HEK293 (cell line): ENCODE measurements around the gene COX8A.
A peak's percentile ranks its signal among the peaks of the same experiment; 100 is the strongest.

ENCODE experiments used
- CTCF ChIA-PET: fragments of 350-600 bp; formaldehyde crosslinking; extraction: SDS; loops from one replicate; lab custom pipeline; 2021; ENCODE audit warnings: antibody characterized with exemption; lab: Yijun Ruan, JAX
- POLR2A ChIA-PET: fragments of 300-600 bp; formaldehyde crosslinking; extraction: SDS; loops from one replicate; lab custom pipeline; 2020; ENCODE audit warnings: antibody characterized with exemption, inconsistent platforms; lab: Yijun Ruan, JAX
- H3K27ac ChIP-seq: fragments of 200-500 bp; sonication (Bioruptor generic); 2 replicates; pipeline ENCODE4 v1.5.1; 2014; ENCODE audit warnings: low read depth, low read length, control low read depth, inconsistent platforms; ENCODE audit errors: extremely low read depth
- H3K36me3 ChIP-seq, 2 experiments: fragments of 200-500 bp in 1 of 2; sonication (Bioruptor generic) in 1 of 2; 1 replicate in 1 of 2; 2 replicates in 1 of 2; pipeline ENCODE4 v1.5.1; 2014 to 2017; ENCODE audit warnings: inconsistent platforms in 2 of 2, low read length in 2 of 2; ENCODE audit not compliant: control insufficient read depth in 2 of 2, insufficient read depth in 1 of 2
- H3K4me1 ChIP-seq: fragments of 200-500 bp; sonication (Bioruptor generic); 2 replicates; pipeline ENCODE4 v1.5.1; 2014; ENCODE audit warnings: mild to moderate bottlenecking, low read length, inconsistent platforms; ENCODE audit not compliant: control insufficient read depth, insufficient read depth
- H3K4me3 ChIP-seq: 2 replicates; pipeline ENCODE4 v1.5.1; 2011; ENCODE audit warnings: low read depth, mild to moderate bottlenecking, control low read depth, low read length, moderate library complexity
- H3K9me3 ChIP-seq: fragments of 200-500 bp; sonication (Bioruptor generic); 2 replicates; pipeline ENCODE4 v1.5.1; 2014; ENCODE audit warnings: low read depth, low read length, inconsistent platforms; ENCODE audit not compliant: control insufficient read depth, insufficient read depth
- GLIS1 ChIP-seq: fragments of 450-650 bp; formaldehyde crosslinking; IDR thresholded peaks from 2 replicates; pipeline ENCODE4 v1.5.1; 2016; ENCODE audit warnings: missing biosample characterization, missing genetic modification characterization
- GLIS2 ChIP-seq: fragments of 450-650 bp; formaldehyde crosslinking; IDR thresholded peaks from 2 replicates; pipeline ENCODE4 v1.5.1; 2016; ENCODE audit warnings: missing biosample characterization, missing genetic modification characterization
- PATZ1 ChIP-seq: fragments of 450-650 bp; formaldehyde crosslinking; IDR thresholded peaks from 2 replicates; pipeline ENCODE4 v1.5.1; 2016; ENCODE audit warnings: missing biosample characterization, missing genetic modification characterization
- REPIN1 ChIP-seq: fragments of 450-650 bp; formaldehyde crosslinking; IDR thresholded peaks from 2 replicates; pipeline ENCODE4 v1.5.1; 2017; ENCODE audit warnings: missing biosample characterization, missing genetic modification characterization, low read depth
- TCF7L2 ChIP-seq: IDR thresholded peaks from 2 replicates; pipeline ENCODE4 v1.6.1; 2011; ENCODE audit warnings: low read depth, mild to moderate bottlenecking, inconsistent platforms, low read length, moderate library complexity, borderline replicate concordance
- YY2 ChIP-seq: fragments of 450-650 bp; formaldehyde crosslinking; IDR thresholded peaks from 2 replicates; pipeline ENCODE4 v1.5.1; 2016; ENCODE audit warnings: missing biosample characterization, missing genetic modification characterization
- ZBTB6 ChIP-seq: fragments of 450-650 bp; formaldehyde crosslinking; IDR thresholded peaks from 2 replicates; pipeline ENCODE4 v1.5.1; 2017; ENCODE audit warnings: missing biosample characterization, missing genetic modification characterization
- ZEB2 ChIP-seq: fragments of 450-650 bp; formaldehyde crosslinking; IDR thresholded peaks from 2 replicates; pipeline ENCODE4 v1.5.1; 2016; ENCODE audit warnings: missing biosample characterization, missing genetic modification characterization
- ZIC2 ChIP-seq: fragments of 450-650 bp; formaldehyde crosslinking; IDR thresholded peaks from 2 replicates; pipeline ENCODE4 v1.5.1; 2016; ENCODE audit warnings: missing biosample characterization, missing genetic modification characterization
- ZNF248 ChIP-seq: fragments of 450-650 bp; formaldehyde crosslinking; IDR thresholded peaks from 2 replicates; pipeline ENCODE4 v1.5.1; 2017; ENCODE audit warnings: missing biosample characterization, missing genetic modification characterization
- ZNF274 ChIP-seq, 2 experiments: fragments of 200-500 bp in 1 of 2; fragments of 450-650 bp in 1 of 2; sonication (Bioruptor generic) in 1 of 2; formaldehyde crosslinking in 1 of 2; IDR thresholded peaks; 2 replicates each; pipeline versions ENCODE4 v1.5.1 to v1.6.1; 2014 to 2016; ENCODE audit warnings: borderline replicate concordance in 1 of 2, inconsistent platforms in 1 of 2, low read length in 1 of 2, missing biosample characterization in 1 of 2, missing genetic modification characterization in 1 of 2
- ZNF280C ChIP-seq: fragments of 450-650 bp; formaldehyde crosslinking; IDR thresholded peaks from 2 replicates; pipeline ENCODE4 v1.5.1; 2016; ENCODE audit warnings: missing biosample characterization, missing genetic modification characterization
- ZNF426 ChIP-seq: fragments of 450-650 bp; formaldehyde crosslinking; IDR thresholded peaks from 2 replicates; pipeline ENCODE4 v1.5.1; 2017; ENCODE audit warnings: missing biosample characterization, missing genetic modification characterization, mild to moderate bottlenecking, inconsistent platforms, moderate library complexity
- ZNF529 ChIP-seq: fragments of 450-650 bp; formaldehyde crosslinking; IDR thresholded peaks from 2 replicates; pipeline ENCODE4 v1.5.1; 2017; ENCODE audit warnings: missing genetic modification characterization, missing biosample characterization; ENCODE audit not compliant: insufficient replicate concordance
- ZNF555 ChIP-seq: fragments of 450-650 bp; formaldehyde crosslinking; conservative IDR thresholded peaks from 2 replicates; pipeline ENCODE4 v1.5.1; 2017; ENCODE audit warnings: missing biosample characterization, mild to moderate bottlenecking, missing genetic modification characterization, inconsistent platforms
- ZNF692 ChIP-seq: fragments of 450-650 bp; formaldehyde crosslinking; IDR thresholded peaks from 2 replicates; pipeline ENCODE4 v1.5.1; 2016; ENCODE audit warnings: missing biosample characterization, missing genetic modification characterization
- ZNF747 ChIP-seq: fragments of 450-650 bp; formaldehyde crosslinking; IDR thresholded peaks from 2 replicates; pipeline ENCODE4 v1.5.1; 2016; ENCODE audit warnings: missing biosample characterization, missing genetic modification characterization
- ZNF76 ChIP-seq: fragments of 450-650 bp; formaldehyde crosslinking; IDR thresholded peaks from 2 replicates; pipeline ENCODE4; 2016; ENCODE audit warnings: low read depth, missing biosample characterization, missing genetic modification characterization, borderline replicate concordance
- ZNF830 ChIP-seq: fragments of 450-650 bp; IDR thresholded peaks from 2 replicates; pipeline ENCODE4 v1.5.0; 2018; ENCODE audit warnings: missing biosample characterization, missing genetic modification characterization, low read depth, mild to moderate bottlenecking, moderate library complexity

COX8A gene

GRCh38 chr11:63938479-63939396 is 35.7 kb upstream of the COX8A start, which contains the start of gene NAA40 (continued):
- TF ChIP-seq ZNF692 (tag by site-specific recombination) (no peak), ZNF248 (no peak), ZNF280C (tag by site-specific recombination) (no peak), ZBTB6 (no peak), YY2 (no peak), ZNF426 (tag by site-specific recombination) (no peak), ZNF76 (tag by site-specific recombination) (0 out of 2 replicates have a peak, but pooled peaks have one; percentile 23), ZNF555 (no peak), ZNF747 (tag by site-specific recombination) (no peak), ZNF274 (IDR thresholded peaks at IDR 0.05; ENCODE audit: low read length) (no peak), ZNF274 (tag by site-specific recombination; IDR thresholded peaks at IDR 0.05; ENCODE audit: borderline replicate concordance) (no peak), ZNF830 (no peak), ZNF529 (tag by site-specific recombination) (no peak), PATZ1 (peak; percentile 84), REPIN1 (tag by site-specific recombination) (no peak)

- no peaks in the 10 kb centered on the region for H3K4me1 ChIP-seq
- POLR2A ChIA-PET: interaction anchor here (0.5 to 1.9 kb wide), 4 partner anchors 20 to 247 kb away, joined by 3 to 9 read pairs (median 5); no protein-coding TSS in a partner anchor
- TF ChIP-seq GLIS1 (tag by site-specific recombination) (peak; percentile 72), ZIC2 (peak; percentile 58; the same call in 1 of the 2 replicates), TCF7L2 (no peak), ZEB2 (tag by site-specific recombination) (peak; percentile 21; the same call in 1 of the 2 replicates), GLIS2 (peak; percentile 91; the same call in 1 of the 2 replicates), PATZ1 (0 out of 2 replicates have a peak, but pooled peaks have one; percentile 56)
These were observed 35.0 kb upstream of the COX8A start for GRCh38 chr11:63939397-63939891.

More at GRCh38 chr11:63939397-63939891, 35.0 kb upstream of the COX8A start:
- CTCF ChIA-PET: interaction anchor here (0.7 kb wide), 1 partner anchor 22 kb away, joined by 3 read pairs; the partner anchor contains the start of gene RCOR2
- peaks cover 0 to 29% of the 10 kb centered on the region in 2 experiments; a peak in 1 of 3 replicates for H3K36me3 ChIP-seq
- H3K9me3 ChIP-seq: no peaks in the 10 kb centered on the region
- H3K4me3 ChIP-seq: peak overlapping the region; percentile 90
- H3K27ac ChIP-seq: peak overlapping the region; percentile 25; the same call in 1 of the 2 replicates
